ENCODE results near the gene RAB27B. TPM values are rescaled to one million over a fixed set of nuclear protein-coding genes. Genes with fewer than 3 reads are reported as not detected.

RAB27B gene
- total RNA-seq, 2 experiments from 2014 or later: 2.4 to 2.5 TPM

DNA sequence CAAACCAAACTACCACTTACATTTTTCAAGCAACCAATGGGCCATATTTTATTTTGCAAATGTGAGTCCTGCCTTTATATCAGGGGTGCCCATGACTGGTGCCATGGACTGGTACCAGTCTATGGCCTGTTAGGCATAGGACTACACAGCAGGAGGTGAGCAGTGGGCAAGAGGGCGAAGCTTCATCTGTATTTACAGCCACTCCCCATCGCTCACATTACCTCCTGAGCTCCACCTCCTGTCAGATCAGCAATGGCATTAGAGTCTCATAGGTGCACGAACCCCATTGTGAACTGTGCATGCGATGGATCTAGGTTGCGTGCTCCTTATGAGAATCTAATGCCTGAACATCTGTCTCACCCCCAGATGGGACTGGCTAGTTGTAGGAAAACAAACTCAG is 77.4 kb downstream of the RAB27B start:
- H3K4me1 Mint-ChIP-seq (ENCODE audit: low read depth): no peaks in the 10 kb centered on the region
- ATAC-seq (ENCODE audit: poor library complexity): no peak
- no peaks in the 10 kb centered on the region for H3K9me3 Mint-ChIP-seq
- DNase-seq: no peak
- no peaks in the 10 kb centered on the region for H3K4me1 ChIP-seq (ENCODE audit: insufficient read depth, low read length)
- H3K27ac ChIP-seq (ENCODE audit: low read depth in 1 of 2, low read length in 2 of 2): no peak overlapping the region
- intact Hi-C loops (cut with DNase I, micrococcal nuclease): no loop called here
- no peaks in the 10 kb centered on the region for H3K36me3 ChIP-seq (ENCODE audit: insufficient read depth, low read length)
- no peaks in the 10 kb centered on the region for H3K27me3 ChIP-seq (ENCODE audit: control insufficient read depth in 1 of 2, insufficient read depth in 2 of 2, low read length in 2 of 2)
- H3K36me3 Mint-ChIP-seq (ENCODE audit: low read depth): no peaks in the 10 kb centered on the region
- H3K4me3 ChIP-seq (ENCODE audit: low read length): no peak overlapping the region
- POLR2A ChIA-PET: no interaction called here
- peaks cover 0 to 7% of the 10 kb centered on the region in 2 experiments for H3K9me3 ChIP-seq (ENCODE audit: control insufficient read depth in 1 of 2, insufficient read depth in 1 of 2, low read length in 2 of 2)
- TF ChIP-seq, protein P1, sequence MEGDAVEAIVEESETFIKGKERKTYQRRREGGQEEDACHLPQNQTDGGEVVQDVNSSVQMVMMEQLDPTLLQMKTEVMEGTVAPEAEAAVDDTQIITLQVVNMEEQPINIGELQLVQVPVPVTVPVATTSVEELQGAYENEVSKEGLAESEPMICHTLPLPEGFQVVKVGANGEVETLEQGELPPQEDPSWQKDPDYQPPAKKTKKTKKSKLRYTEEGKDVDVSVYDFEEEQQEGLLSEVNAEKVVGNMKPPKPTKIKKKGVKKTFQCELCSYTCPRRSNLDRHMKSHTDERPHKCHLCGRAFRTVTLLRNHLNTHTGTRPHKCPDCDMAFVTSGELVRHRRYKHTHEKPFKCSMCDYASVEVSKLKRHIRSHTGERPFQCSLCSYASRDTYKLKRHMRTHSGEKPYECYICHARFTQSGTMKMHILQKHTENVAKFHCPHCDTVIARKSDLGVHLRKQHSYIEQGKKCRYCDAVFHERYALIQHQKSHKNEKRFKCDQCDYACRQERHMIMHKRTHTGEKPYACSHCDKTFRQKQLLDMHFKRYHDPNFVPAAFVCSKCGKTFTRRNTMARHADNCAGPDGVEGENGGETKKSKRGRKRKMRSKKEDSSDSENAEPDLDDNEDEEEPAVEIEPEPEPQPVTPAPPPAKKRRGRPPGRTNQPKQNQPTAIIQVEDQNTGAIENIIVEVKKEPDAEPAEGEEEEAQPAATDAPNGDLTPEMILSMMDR (IDR thresholded peaks at IDR 0.05): no peak
- CTCF ChIA-PET: no interaction called here
- H3K4me3 Mint-ChIP-seq: no peak overlapping the region
- H3K27me3 Mint-ChIP-seq: no peaks in the 10 kb centered on the region
- H3K27ac Mint-ChIP-seq: no peak overlapping the region

DNA sequence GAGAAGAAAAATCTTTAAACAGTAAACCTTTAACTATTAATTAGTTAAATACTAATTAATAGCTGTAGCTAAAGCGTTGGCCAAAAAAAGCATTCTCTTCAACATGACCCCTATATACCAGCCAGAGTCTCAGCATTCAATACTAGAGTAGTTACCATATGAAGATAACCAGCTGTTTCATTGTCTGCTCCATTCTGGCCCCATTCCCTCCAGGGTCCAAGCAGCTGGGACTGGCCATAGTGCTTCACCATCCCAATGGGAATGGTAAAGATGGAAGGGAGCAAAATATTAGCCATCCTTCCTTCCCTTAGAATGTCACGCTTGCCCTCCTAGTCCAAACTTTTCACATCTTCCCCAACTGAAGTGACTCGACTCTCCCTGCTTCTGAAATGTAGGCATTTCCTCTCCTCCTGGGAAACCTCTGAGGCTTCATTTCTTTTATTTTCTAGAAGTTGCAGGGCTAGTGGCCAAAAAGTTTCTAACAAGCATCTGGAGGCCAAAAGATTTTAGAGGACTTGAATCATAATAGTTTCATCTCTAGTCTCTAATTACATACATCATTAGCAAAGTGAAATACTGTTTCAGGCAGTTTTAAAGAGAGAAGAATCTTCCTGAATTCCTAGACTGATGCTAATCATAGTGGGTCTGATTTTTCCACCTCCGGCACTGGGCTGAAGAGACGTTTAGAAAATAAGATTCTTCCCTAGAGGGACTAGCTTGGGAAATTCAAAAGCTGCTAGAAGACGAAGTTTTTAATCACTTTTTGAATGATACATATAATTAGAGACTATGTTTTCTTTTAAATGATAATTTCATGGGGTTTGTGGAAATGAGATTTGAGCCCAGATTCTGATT is 78.3 kb downstream of the RAB27B start:
- DNase-seq: no peak
- H3K9me3 Mint-ChIP-seq: no peaks in the 10 kb centered on the region
- H3K36me3 Mint-ChIP-seq (ENCODE audit: low read depth): no peaks in the 10 kb centered on the region
- H3K4me3 Mint-ChIP-seq: no peak overlapping the region
- no peak for ATAC-seq (ENCODE audit: poor library complexity)
- intact Hi-C loops (cut with DNase I, micrococcal nuclease): no loop called here
- no peaks in the 10 kb centered on the region for H3K4me1 Mint-ChIP-seq (ENCODE audit: low read depth)
- Histone ChIP-seq H3K27ac (ENCODE audit: low read depth in 1 of 2, low read length in 2 of 2) (no peak overlapping the region), H3K4me1 (ENCODE audit: insufficient read depth, low read length) (no peaks in the 10 kb centered on the region), H3K4me3 (ENCODE audit: low read length) (no peak overlapping the region), H3K9me3 (ENCODE audit: control insufficient read depth in 1 of 2, insufficient read depth in 1 of 2, low read length in 2 of 2) (peaks cover 0 to 11% of the 10 kb centered on the region in 2 experiments), H3K27me3 (ENCODE audit: control insufficient read depth in 1 of 2, insufficient read depth in 2 of 2, low read length in 2 of 2) (no peaks in the 10 kb centered on the region), H3K36me3 (ENCODE audit: insufficient read depth, low read length) (no peaks in the 10 kb centered on the region)
- ChIA-PET POLR2A (no interaction called here), CTCF (no interaction called here)
- TF ChIP-seq, protein P1 (IDR thresholded peaks at IDR 0.05): no peak
- no peak overlapping the region for H3K27ac Mint-ChIP-seq
- no peaks in the 10 kb centered on the region for H3K27me3 Mint-ChIP-seq

DNA sequence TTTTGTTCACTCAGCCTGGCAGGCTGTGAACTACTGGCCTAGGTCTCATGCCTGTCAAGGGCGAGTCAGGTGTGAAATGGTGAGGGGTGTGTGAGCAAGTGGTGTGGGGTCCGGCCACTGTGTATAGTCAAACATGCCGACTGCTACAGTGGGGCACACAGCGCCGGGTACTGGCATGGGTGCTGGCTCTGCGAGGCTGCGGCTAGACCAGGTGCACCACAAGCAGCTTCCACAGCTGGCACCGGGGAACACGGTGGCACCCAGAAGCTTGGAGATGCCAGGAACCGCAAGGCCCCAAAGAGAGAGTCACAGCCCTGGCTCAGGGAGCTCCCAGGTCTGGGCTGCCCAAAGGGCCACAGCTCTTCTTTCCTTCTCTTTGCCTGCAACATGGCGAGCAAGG is 81.3 kb downstream of the RAB27B start:
- no peak overlapping the region for H3K27ac ChIP-seq (ENCODE audit: low read depth in 1 of 2, low read length in 2 of 2)
- ATAC-seq (ENCODE audit: poor library complexity): no peak
- ChIA-PET POLR2A (no interaction called here), CTCF (no interaction called here)
- no peak overlapping the region for H3K4me3 Mint-ChIP-seq
- peaks cover 0 to 11% of the 10 kb centered on the region in 2 experiments for H3K9me3 ChIP-seq (ENCODE audit: control insufficient read depth in 1 of 2, insufficient read depth in 1 of 2, low read length in 2 of 2)
- H3K36me3 ChIP-seq (ENCODE audit: insufficient read depth, low read length): no peaks in the 10 kb centered on the region
- H3K27ac Mint-ChIP-seq: no peak overlapping the region
- no peaks in the 10 kb centered on the region for H3K9me3 Mint-ChIP-seq
- TF ChIP-seq, protein P1 (IDR thresholded peaks at IDR 0.05): no peak
- no peaks in the 10 kb centered on the region for H3K4me1 Mint-ChIP-seq (ENCODE audit: low read depth)
- DNase-seq: no peak
- intact Hi-C loops (cut with DNase I, micrococcal nuclease): no loop called here
- H3K4me1 ChIP-seq (ENCODE audit: insufficient read depth, low read length): no peaks in the 10 kb centered on the region
- no peaks in the 10 kb centered on the region for H3K27me3 Mint-ChIP-seq
- no peaks in the 10 kb centered on the region for H3K36me3 Mint-ChIP-seq (ENCODE audit: low read depth)
- no peaks in the 10 kb centered on the region for H3K27me3 ChIP-seq (ENCODE audit: control insufficient read depth in 1 of 2, insufficient read depth in 2 of 2, low read length in 2 of 2)
- H3K4me3 ChIP-seq (ENCODE audit: low read length): no peak overlapping the region

Measured in CD4-positive, alpha-beta T cell (primary cell).